GM23338 (cell line): ENCODE data around the gene EMCN. TPM values are rescaled to one million over a fixed set of nuclear protein-coding genes. Genes with fewer than 3 reads are reported as not detected.

Experiments used
- ATAC-seq: fragments of 200-7000 bp; cut with Tn5 transposase; 3 replicates; pipeline ENCODE4 v1.9.1; 2020
- DNase-seq: peaks from one replicate; pipeline ENCODE4 v3.0.0-alpha.2; 2015; ENCODE audit warnings: low spot score
- H2AFZ ChIP-seq: fragments of 200-600 bp; sonication (generic); 2 replicates; pipeline ENCODE4 v1.8.0; 2016; ENCODE audit warnings: antibody characterized with exemption, mild to moderate bottlenecking, moderate library complexity
- H3F3A ChIP-seq: fragments of 200-600 bp; sonication (generic); replicated peaks from 2 replicates; pipeline ENCODE4 v1.8.0; 2017; ENCODE audit warnings: antibody characterized with exemption, mixed run types, low read depth
- H3K27ac ChIP-seq: fragments of 200-600 bp; sonication (generic); 2 replicates; pipeline ENCODE4 v1.6.1; 2016; ENCODE audit warnings: low read depth
- H3K27me3 ChIP-seq: fragments of 200-600 bp; sonication (generic); 2 replicates; pipeline ENCODE4 v1.8.0; 2016; ENCODE audit warnings: mild to moderate bottlenecking, mixed run types, moderate library complexity; ENCODE audit not compliant: insufficient read depth
- H3K36me3 ChIP-seq: fragments of 200-600 bp; sonication (generic); 2 replicates; pipeline ENCODE4 v1.8.0; 2016; ENCODE audit warnings: mild to moderate bottlenecking; ENCODE audit not compliant: insufficient read depth
- H3K4me1 ChIP-seq: fragments of 200-600 bp; sonication (generic); 2 replicates; pipeline ENCODE4 v1.8.0; 2016; ENCODE audit warnings: mild to moderate bottlenecking, moderate library complexity; ENCODE audit not compliant: insufficient read depth
- H3K4me2 ChIP-seq: fragments of 200-600 bp; sonication (generic); 2 replicates; pipeline ENCODE4 v1.7.1; 2017; ENCODE audit warnings: mixed run types
- H3K4me3 ChIP-seq: fragments of 200-600 bp; sonication (generic); 2 replicates; pipeline ENCODE4 v1.6.1; 2016; ENCODE audit warnings: mixed run types
- H3K79me2 ChIP-seq: fragments of 200-600 bp; sonication (generic); replicated peaks from 2 replicates; pipeline ENCODE4 v1.8.0; 2017; ENCODE audit warnings: mild to moderate bottlenecking; ENCODE audit not compliant: insufficient read depth
- H3K9me2 ChIP-seq: fragments of 200-600 bp; sonication (generic); 2 replicates; pipeline ENCODE4 v1.8.0; 2017; ENCODE audit not compliant: insufficient read depth
- H4K20me1 ChIP-seq: fragments of 200-600 bp; sonication (generic); replicated peaks from 2 replicates; pipeline ENCODE4 v1.8.0; 2017; ENCODE audit warnings: mild to moderate bottlenecking; ENCODE audit not compliant: insufficient read depth
- H3K27ac Mint-ChIP-seq: 2 replicates; pipeline ENCODE4 v1.8.0; 2020; ENCODE audit warnings: inconsistent platforms, mild to moderate bottlenecking, moderate library complexity, mixed read lengths
- H3K27me3 Mint-ChIP-seq: 3 replicates; pipeline ENCODE4 v1.8.0; 2022; ENCODE audit warnings: low read depth, mild to moderate bottlenecking, moderate library complexity, mixed read lengths, inconsistent platforms; ENCODE audit not compliant: insufficient read depth, poor library complexity
- H3K36me3 Mint-ChIP-seq: 3 replicates; pipeline ENCODE4 v1.8.0; 2021; ENCODE audit warnings: low read depth, mild to moderate bottlenecking, inconsistent platforms, moderate library complexity, mixed read lengths
- H3K4me1 Mint-ChIP-seq: 3 replicates; pipeline ENCODE4 v1.8.0; 2020; ENCODE audit warnings: mild to moderate bottlenecking, inconsistent platforms, mixed read lengths
- H3K4me3 Mint-ChIP-seq: 3 replicates; pipeline ENCODE4 v1.8.0; 2021; ENCODE audit warnings: moderate library complexity, mild to moderate bottlenecking, inconsistent platforms, mixed read lengths
- H3K9me3 Mint-ChIP-seq: 3 replicates; pipeline ENCODE4 v1.8.0; 2020; ENCODE audit warnings: moderate library complexity, mild to moderate bottlenecking, inconsistent platforms, mixed read lengths
- CREB1 ChIP-seq: fragments of 250-450 bp; sonication (Bioruptor Pico); IDR thresholded peaks from 2 replicates; pipeline ENCODE4 v1.5.0; 2020; ENCODE audit warnings: low read depth, mild to moderate bottlenecking, moderate library complexity
- NANOG ChIP-seq: IDR thresholded peaks from 2 replicates; pipeline ENCODE4 v1.6.1; 2016; ENCODE audit warnings: antibody characterized with exemption, borderline replicate concordance
- ZNF462 ChIP-seq: fragments of 250-450 bp; sonication (Bioruptor Pico); IDR thresholded peaks from 2 replicates; pipeline ENCODE4 v1.5.0; 2020; ENCODE audit warnings: mild to moderate bottlenecking, moderate library complexity
- polyA plus RNA-seq: library from polyadenylated mRNA; unstranded; fragments of >200 nt; fragmentation: Nextera tagmentation; extraction: Ambion mirVana; gene quantifications from 2 replicates; pipeline ENCODE4 v1.2.1, GENCODE V29; 2016
- total RNA-seq: library from RNA; depleted of rRNA; stranded (reverse); fragments of >200 nt; shearing (Covaris generic); gene quantifications from 2 replicates; pipeline ENCODE4 v1.2.3, GENCODE V29; 2014
- TF ChIP-seq, protein P1 (sequence below): IDR thresholded peaks from 2 replicates; pipeline ENCODE4 v1.6.1; 2016; ENCODE audit warnings: antibody characterized with exemption

Gene EMCN
- total and polyA plus RNA-seq, 2 experiments from 2014 or later, result not detected

- TF ChIP-seq ZNF462, result no peak
Observed at GRCh38 chr4:100497791-100498190, 20.0 kb downstream of the EMCN start (continued).

DNA sequence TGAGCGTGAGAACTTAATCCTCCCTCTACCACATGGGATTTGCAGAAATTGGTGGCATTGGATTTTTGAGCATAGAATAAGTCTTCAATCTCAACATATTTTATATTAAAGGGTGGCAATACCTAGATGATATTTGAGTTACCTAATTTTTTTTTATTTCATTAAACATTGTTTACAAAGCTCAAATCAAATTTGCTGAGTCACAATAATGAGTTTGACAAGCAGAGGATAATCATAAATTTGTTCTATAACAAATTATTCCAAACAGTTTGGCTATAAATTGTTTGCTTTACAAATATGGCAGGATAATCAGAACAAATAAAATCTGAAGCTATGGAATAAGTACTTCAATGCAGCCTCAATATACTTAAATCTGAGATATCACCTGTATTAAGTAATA lies 22.7 kb downstream of the EMCN start:
- Histone ChIP-seq H3K27ac (no peak overlapping the region), H3K27me3 (no peaks in the 10 kb centered on the region), H3F3A (no peaks in the 10 kb centered on the region), H3K9me2 (no peaks in the 10 kb centered on the region), H3K4me3 (no peak overlapping the region), H4K20me1 (no peaks in the 10 kb centered on the region), H3K79me2 (no peaks in the 10 kb centered on the region), H3K36me3 (no peaks in the 10 kb centered on the region), H3K4me2 (no peak overlapping the region), H2AFZ (no peak overlapping the region), H3K4me1 (no peaks in the 10 kb centered on the region)
- Mint-ChIP-seq H3K27me3 (no peaks in the 10 kb centered on the region), H3K4me1 (no peaks in the 10 kb centered on the region), H3K27ac (no peak overlapping the region), H3K9me3 (no peaks in the 10 kb centered on the region; the same call in 2 of the 3 replicates), H3K36me3 (no peaks in the 10 kb centered on the region), H3K4me3 (no peak overlapping the region)
- TF ChIP-seq, protein P1, sequence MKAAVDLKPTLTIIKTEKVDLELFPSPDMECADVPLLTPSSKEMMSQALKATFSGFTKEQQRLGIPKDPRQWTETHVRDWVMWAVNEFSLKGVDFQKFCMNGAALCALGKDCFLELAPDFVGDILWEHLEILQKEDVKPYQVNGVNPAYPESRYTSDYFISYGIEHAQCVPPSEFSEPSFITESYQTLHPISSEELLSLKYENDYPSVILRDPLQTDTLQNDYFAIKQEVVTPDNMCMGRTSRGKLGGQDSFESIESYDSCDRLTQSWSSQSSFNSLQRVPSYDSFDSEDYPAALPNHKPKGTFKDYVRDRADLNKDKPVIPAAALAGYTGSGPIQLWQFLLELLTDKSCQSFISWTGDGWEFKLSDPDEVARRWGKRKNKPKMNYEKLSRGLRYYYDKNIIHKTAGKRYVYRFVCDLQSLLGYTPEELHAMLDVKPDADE, result no peak
- no peak for TF ChIP-seq NANOG
- TF ChIP-seq ZNF462, result no peak
- no peak for TF ChIP-seq CREB1 (CRISPR knock-in tag)
- no peak for ATAC-seq
- DNase-seq, result no peak
